K562 (cell line): Measurements from ENCODE around the gene MRPL4. TPM values are rescaled to one million over a fixed set of nuclear protein-coding genes. Genes with fewer than 3 reads are reported as not detected.

Experiments used
- ATAC-seq: fragments of 200-7000 bp; cut with Tn5 transposase; 3 replicates; pipeline ENCODE4 v1.9.1; 2020; ENCODE audit warnings: moderate library complexity
- BruUV-seq: library from RNA; stranded (reverse); fragments of 400-500 nt; replicated peaks from 2 replicates; lab custom pipeline; 2021; lab: Mats Ljungman, UMichigan
- CTCF ChIA-PET: fragments of 300-600 bp; formaldehyde crosslinking; extraction: SDS; loops from one replicate; lab custom pipeline; 2021; ENCODE audit warnings: low intra/inter-chr PET ratio; lab: Yijun Ruan, JAX
- POLR2A ChIA-PET: fragments of 300-600, 350-650 bp; sonication (Branson Sonifier 250); formaldehyde crosslinking; extraction: SDS; loops from one replicate; lab custom pipeline; 2021; ENCODE audit warnings: antibody characterized with exemption, inconsistent platforms; lab: Yijun Ruan, JAX
- DNase-seq, 4 experiments: peaks; one replicate each; pipeline versions ENCODE4 v3.0.0 to v3.0.0-alpha.2; 2011 to 2018; ENCODE audit warnings: low spot score in 3 of 4, mixed read lengths in 3 of 4; ENCODE audit errors: extremely low read depth in 1 of 4
- FAIRE-seq: peaks from 2 replicates; lab custom pipeline; 2011; peaks lifted over from hg19 to GRCh38; lab: Jason Lieb, UNC
- H2AFZ ChIP-seq: 2 replicates; pipeline ENCODE4 v1.6.0; 2011; ENCODE audit warnings: low read depth, low read length, control low read depth, inconsistent platforms
- H3K27ac ChIP-seq: fragments of 200-600 bp; 3 replicates; pipeline ENCODE4 v1.8.0; 2011; ENCODE audit warnings: low read depth, mild to moderate bottlenecking, control low read depth, inconsistent platforms, low read length, moderate library complexity, mixed read lengths; ENCODE audit errors: extremely low read depth
- H3K27me3 ChIP-seq, 2 experiments: fragments of 300-600 bp in 1 of 2; 2 replicates in 1 of 2; 3 replicates in 1 of 2; pipeline versions ENCODE4 v1.6.0 to v1.8.0; 2011; ENCODE audit warnings: inconsistent platforms in 2 of 2, low read length in 2 of 2, mild to moderate bottlenecking in 1 of 2, mixed read lengths in 1 of 2, moderate library complexity in 1 of 2; ENCODE audit not compliant: control insufficient read depth in 2 of 2, insufficient read depth in 2 of 2
- H3K36me3 ChIP-seq: fragments of 300-600 bp; 3 replicates; pipeline ENCODE4 v1.8.0; 2011; ENCODE audit warnings: mild to moderate bottlenecking, low read length, inconsistent platforms; ENCODE audit not compliant: control insufficient read depth, insufficient read depth
- H3K4me1 ChIP-seq, 2 experiments: fragments of 200-600 bp in 1 of 2; replicated peaks in 1 of 2; 2 replicates in 1 of 2; 3 replicates in 1 of 2; pipeline versions ENCODE4 v1.5.1 to v1.8.0; 2011; ENCODE audit warnings: inconsistent platforms in 2 of 2, low read length in 2 of 2, mild to moderate bottlenecking in 1 of 2, mixed read lengths in 1 of 2, moderate library complexity in 1 of 2; ENCODE audit not compliant: control insufficient read depth in 2 of 2, insufficient read depth in 2 of 2
- H3K4me2 ChIP-seq: 2 replicates; pipeline ENCODE4 v1.6.1; 2011; ENCODE audit warnings: low read length, control low read depth, inconsistent platforms, mixed read lengths; ENCODE audit not compliant: insufficient read depth
- H3K4me3 ChIP-seq: fragments of 200-600 bp; sonication (generic), shearing (Covaris generic); 2 replicates; pipeline ENCODE4 v1.5.1; 2016; ENCODE audit warnings: control low read depth, inconsistent platforms
- H3K79me2 ChIP-seq: fragments of 200-600 bp; 3 replicates; pipeline ENCODE4 v1.8.0; 2011; ENCODE audit warnings: low read length, inconsistent platforms; ENCODE audit not compliant: control insufficient read depth, insufficient read depth
- H3K9ac ChIP-seq, 2 experiments: 2 replicates each; pipeline versions ENCODE4 v1.6.0 to v1.6.1; 2011; ENCODE audit warnings: low read depth in 2 of 2, low read length in 2 of 2, control low read depth in 1 of 2, inconsistent platforms in 1 of 2, mild to moderate bottlenecking in 1 of 2, mixed read lengths in 1 of 2; ENCODE audit not compliant: insufficient read depth in 1 of 2
- H3K9me1 ChIP-seq: one replicate; pipeline ENCODE4 v1.6.0; 2011; ENCODE audit warnings: inconsistent platforms, mild to moderate bottlenecking, low read length, moderate library complexity; ENCODE audit not compliant: control insufficient read depth, insufficient read depth
- H3K9me3 ChIP-seq: replicated peaks from 2 replicates; pipeline ENCODE4 v1.5.1; 2011; ENCODE audit warnings: low read depth, low read length, inconsistent platforms; ENCODE audit not compliant: control insufficient read depth, insufficient read depth
- H4K20me1 ChIP-seq: replicated peaks from 2 replicates; pipeline ENCODE4 v1.6.1; 2011; ENCODE audit warnings: low read length, inconsistent platforms, mixed read lengths; ENCODE audit not compliant: control insufficient read depth, insufficient read depth
- EGR1 ChIP-seq: fragments of 450-650 bp; conservative IDR thresholded peaks from 2 replicates; pipeline ENCODE4 v1.6.1; 2017; ENCODE audit warnings: mild to moderate bottlenecking
- ETV1 ChIP-seq: fragments of 450-650 bp; conservative IDR thresholded peaks from 2 replicates; pipeline ENCODE4 v1.6.1; 2016; ENCODE audit warnings: missing genetic modification characterization, control low read depth, low read depth, missing compliant biosample characterization
- FOXK2 ChIP-seq, 2 experiments: fragments of 450-650 bp; IDR thresholded peaks in 1 of 2; conservative IDR thresholded peaks in 1 of 2; 2 replicates each; pipeline ENCODE4 v1.6.1; 2016; ENCODE audit warnings: low read depth in 2 of 2, mild to moderate bottlenecking in 1 of 2
- IRF2 ChIP-seq: sonication (generic); formaldehyde crosslinking; IDR thresholded peaks from 2 replicates; pipeline ENCODE4 v1.8.1; 2022; ENCODE audit warnings: mild to moderate bottlenecking, missing genetic modification reagents
- L3MBTL2 ChIP-seq: fragments of 450-650 bp; IDR thresholded peaks from 2 replicates; pipeline ENCODE4 v1.6.1; 2016; ENCODE audit warnings: mild to moderate bottlenecking, moderate library complexity
- MTA3 ChIP-seq: fragments of 450-650 bp; formaldehyde crosslinking; IDR thresholded peaks from 2 replicates; pipeline ENCODE4 v1.6.1; 2017; ENCODE audit warnings: mild to moderate bottlenecking, borderline replicate concordance
- MYNN ChIP-seq, 2 experiments: sonication (generic); formaldehyde crosslinking in 1 of 2; IDR thresholded peaks; 2 replicates each; pipeline versions ENCODE4 v1.5.0 to v1.6.1; 2016 to 2020; ENCODE audit warnings: antibody characterized with exemption in 1 of 2, missing genetic modification reagents in 1 of 2
- RBBP5 ChIP-seq: fragments of 200-600 bp; sonication (generic); IDR thresholded peaks from 2 replicates; pipeline ENCODE4 v1.6.1; 2012; ENCODE audit warnings: borderline replicate concordance, mild to moderate bottlenecking, low read length, control low read depth, inconsistent platforms; ENCODE audit not compliant: insufficient read depth, poor library complexity, severe bottlenecking
- TCF3 ChIP-seq: sonication (generic); formaldehyde crosslinking; IDR thresholded peaks from 2 replicates; pipeline ENCODE4 v1.4.0; 2020; ENCODE audit warnings: mild to moderate bottlenecking, missing genetic modification reagents
- TFAP4 ChIP-seq: sonication (generic); formaldehyde crosslinking; IDR thresholded peaks from 2 replicates; pipeline ENCODE4 v1.8.0; 2022; ENCODE audit warnings: missing genetic modification reagents, mild to moderate bottlenecking, moderate library complexity, borderline replicate concordance
- ZNF224 ChIP-seq: sonication (generic); formaldehyde crosslinking; IDR thresholded peaks from 2 replicates; pipeline ENCODE4 v1.8.0; 2022; ENCODE audit warnings: mild to moderate bottlenecking, missing genetic modification reagents
- WGBS: fragments of 100-300 bp; shearing (Covaris generic); methylation state at CpG from one replicate; pipeline ENCODE4 v1.1.6; 2016; ENCODE audit warnings: low coverage, mixed read lengths; ENCODE audit not compliant: insufficient coverage; ENCODE audit errors: missing lambda C conversion rate; 5-methylcytosine and 5-hydroxymethylcytosine counted together
- in situ Hi-C: fragments of 300-500 bp; cut with MboI; formaldehyde crosslinking; loops from 4 replicates; pipeline ENCODE4 v1.15.0; 2018; ENCODE audit warnings: inconsistent platforms, mixed read lengths
- intact Hi-C: fragments of 100-400 bp; cut with micrococcal nuclease; formaldehyde crosslinking; loops from 2 replicates; pipeline ENCODE4 v1.14.2; 2022
- polyA plus RNA-seq, 8 experiments: library from polyadenylated mRNA; depleted of rRNA in 4 of 8; stranded (reverse) in 5 of 8; unstranded in 3 of 8; fragments of >200 nt; fragmentation: Nextera tagmentation in 2 of 8; fragmentation: Illumina TruSeq in 1 of 8; extraction: Ambion mirVana in 2 of 8; extraction: Trizol in 1 of 8; gene quantifications; 2 replicates each; pipeline versions ENCODE4 v1.2.1 to v1.2.3, GENCODE V29; 2011 to 2014; ENCODE audit warnings: inconsistent platforms in 1 of 8, missing spikeins in 1 of 8
- total RNA-seq, 7 experiments: library from RNA; depleted of rRNA in 6 of 7; stranded (reverse); fragments of >200 nt in 6 of 7; fragmentation: Illumina TruSeq in 2 of 7; extraction: Trizol in 2 of 7; gene quantifications; 2 replicates each; pipeline versions ENCODE4 v1.2.1 to v1.2.3, GENCODE V29; 2011 to 2021; ENCODE audit warnings: low replicate concordance in 1 of 7
- TF ChIP-seq, protein P1 (sequence below), 2 experiments: fragments of 150-350 bp in 1 of 2; IDR thresholded peaks; 2 replicates each; pipeline ENCODE4 v1.6.1; 2012 to 2016; ENCODE audit warnings: low read depth in 2 of 2, low read length in 2 of 2, mild to moderate bottlenecking in 1 of 2, moderate library complexity in 1 of 2
- TF ChIP-seq, protein P2 (sequence below): fragments of 200-800 bp; sonication (Bioruptor generic); IDR thresholded peaks from 2 replicates; pipeline ENCODE4 v1.6.1; 2017; ENCODE audit warnings: missing genetic modification characterization, missing compliant biosample characterization

MRPL4 gene
- total and polyA plus RNA-seq, 9 of the 15 experiments (the other 6 are each of a cell fraction or from before 2014, with no cell fraction given) = 1.4 to 239 (median 64.9) TPM

GRCh38 chr19:10292206-10292788, 40.3 kb downstream of the MRPL4 start:
- ChIA-PET CTCF (no interaction called here), POLR2A (interaction anchor here (0.6 to 1.3 kb wide), 10 partner anchors 9 to 302 kb away, joined by 3 to 7 read pairs (median 3); partner anchors contain the start of genes ICAM1 and RAVER1)
- in situ Hi-C loops = no loop called here
- Histone ChIP-seq H3K36me3 (peaks cover 40% of the 10 kb centered on the region; the same call in 2 of the 3 replicates), H2AFZ (peak overlapping the region; percentile 35), H3K27ac (peak overlapping the region; percentile 96), H3K4me1 (peaks cover 12 to 85% of the 10 kb centered on the region in 2 experiments; a peak in 4 of 5 replicates), H3K79me2 (peaks cover 81% of the 10 kb centered on the region), H3K9me3 (peaks cover 2% of the 10 kb centered on the region; the same call in 1 of the 2 replicates), H3K27me3 (no peaks in the 10 kb centered on the region), H3K9me1 (no peaks in the 10 kb centered on the region), H4K20me1 (no peaks in the 10 kb centered on the region; the same call in 1 of the 2 replicates), H3K9ac (peak overlapping the region; percentile 91 to 99), H3K4me2 (peak overlapping the region; percentile 99), H3K4me3 (peak overlapping the region; percentile 79)
- BruUV-seq = no TSS peak
- ATAC-seq (peak; percentile 69), DNase-seq (peak; percentile 84 to 98 (median 92)), FAIRE-seq (peak; percentile 95)
- 2% methylated on average over 37 of the region's 45 CpGs for WGBS
- intact Hi-C loops = no loop called here
- TF ChIP-seq EGR1 = peak; percentile 86
- peak; percentile 81; the same call in 1 of the 2 replicates for TF ChIP-seq L3MBTL2
- no peak for TF ChIP-seq IRF2 (CRISPR knock-in tag)
- peak; percentile 43 for TF ChIP-seq TCF3 (CRISPR knock-in tag)
- TF ChIP-seq ZNF224 (CRISPR knock-in tag) = no peak
- TF ChIP-seq ETV1 (tag) = 0 out of 2 replicates have a peak, but pooled peaks have one; percentile 22
- TF ChIP-seq TFAP4 (CRISPR knock-in tag) = peak; percentile 64; the same call in 1 of the 2 replicates
- TF ChIP-seq, protein P1, sequence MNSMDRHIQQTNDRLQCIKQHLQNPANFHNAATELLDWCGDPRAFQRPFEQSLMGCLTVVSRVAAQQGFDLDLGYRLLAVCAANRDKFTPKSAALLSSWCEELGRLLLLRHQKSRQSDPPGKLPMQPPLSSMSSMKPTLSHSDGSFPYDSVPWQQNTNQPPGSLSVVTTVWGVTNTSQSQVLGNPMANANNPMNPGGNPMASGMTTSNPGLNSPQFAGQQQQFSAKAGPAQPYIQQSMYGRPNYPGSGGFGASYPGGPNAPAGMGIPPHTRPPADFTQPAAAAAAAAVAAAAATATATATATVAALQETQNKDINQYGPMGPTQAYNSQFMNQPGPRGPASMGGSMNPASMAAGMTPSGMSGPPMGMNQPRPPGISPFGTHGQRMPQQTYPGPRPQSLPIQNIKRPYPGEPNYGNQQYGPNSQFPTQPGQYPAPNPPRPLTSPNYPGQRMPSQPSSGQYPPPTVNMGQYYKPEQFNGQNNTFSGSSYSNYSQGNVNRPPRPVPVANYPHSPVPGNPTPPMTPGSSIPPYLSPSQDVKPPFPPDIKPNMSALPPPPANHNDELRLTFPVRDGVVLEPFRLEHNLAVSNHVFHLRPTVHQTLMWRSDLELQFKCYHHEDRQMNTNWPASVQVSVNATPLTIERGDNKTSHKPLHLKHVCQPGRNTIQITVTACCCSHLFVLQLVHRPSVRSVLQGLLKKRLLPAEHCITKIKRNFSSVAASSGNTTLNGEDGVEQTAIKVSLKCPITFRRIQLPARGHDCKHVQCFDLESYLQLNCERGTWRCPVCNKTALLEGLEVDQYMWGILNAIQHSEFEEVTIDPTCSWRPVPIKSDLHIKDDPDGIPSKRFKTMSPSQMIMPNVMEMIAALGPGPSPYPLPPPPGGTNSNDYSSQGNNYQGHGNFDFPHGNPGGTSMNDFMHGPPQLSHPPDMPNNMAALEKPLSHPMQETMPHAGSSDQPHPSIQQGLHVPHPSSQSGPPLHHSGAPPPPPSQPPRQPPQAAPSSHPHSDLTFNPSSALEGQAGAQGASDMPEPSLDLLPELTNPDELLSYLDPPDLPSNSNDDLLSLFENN (IDR thresholded peaks at IDR 0.05; ENCODE audit: low read depth in 2 of 2, low read length in 2 of 2) = 0 out of 4 replicates have a peak, but pooled peaks of 1 of the 2 experiments have one; percentile 42
- peak; percentile 40 for TF ChIP-seq RBBP5
- TF ChIP-seq MYNN (IDR thresholded peaks at IDR 0.05) = peak; percentile 70
- TF ChIP-seq MYNN (CRISPR knock-in tag; IDR thresholded peaks at IDR 0.05) = no peak
- no peak for TF ChIP-seq MTA3
- TF ChIP-seq FOXK2 (conservative IDR thresholded peaks at IDR 0.05 in 1 of 2, IDR thresholded peaks at IDR 0.05 in 1 of 2; ENCODE audit: low read depth in 2 of 2) = peak in 1 of 2 experiments; percentile 82; a peak in 1 of 4 replicates
- TF ChIP-seq, protein P2, sequence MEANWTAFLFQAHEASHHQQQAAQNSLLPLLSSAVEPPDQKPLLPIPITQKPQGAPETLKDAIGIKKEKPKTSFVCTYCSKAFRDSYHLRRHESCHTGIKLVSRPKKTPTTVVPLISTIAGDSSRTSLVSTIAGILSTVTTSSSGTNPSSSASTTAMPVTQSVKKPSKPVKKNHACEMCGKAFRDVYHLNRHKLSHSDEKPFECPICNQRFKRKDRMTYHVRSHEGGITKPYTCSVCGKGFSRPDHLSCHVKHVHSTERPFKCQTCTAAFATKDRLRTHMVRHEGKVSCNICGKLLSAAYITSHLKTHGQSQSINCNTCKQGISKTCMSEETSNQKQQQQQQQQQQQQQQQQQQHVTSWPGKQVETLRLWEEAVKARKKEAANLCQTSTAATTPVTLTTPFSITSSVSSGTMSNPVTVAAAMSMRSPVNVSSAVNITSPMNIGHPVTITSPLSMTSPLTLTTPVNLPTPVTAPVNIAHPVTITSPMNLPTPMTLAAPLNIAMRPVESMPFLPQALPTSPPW (CRISPR knock-in tag) = peak; percentile 81
